Measurements from ENCODE around the gene EGFR. TPM values are rescaled to one million over a fixed set of nuclear protein-coding genes. Genes with fewer than 3 reads are reported as not detected.

EGFR gene
- total RNA-seq, 1 donor from 2014 or later, result 58.1 TPM

DNA sequence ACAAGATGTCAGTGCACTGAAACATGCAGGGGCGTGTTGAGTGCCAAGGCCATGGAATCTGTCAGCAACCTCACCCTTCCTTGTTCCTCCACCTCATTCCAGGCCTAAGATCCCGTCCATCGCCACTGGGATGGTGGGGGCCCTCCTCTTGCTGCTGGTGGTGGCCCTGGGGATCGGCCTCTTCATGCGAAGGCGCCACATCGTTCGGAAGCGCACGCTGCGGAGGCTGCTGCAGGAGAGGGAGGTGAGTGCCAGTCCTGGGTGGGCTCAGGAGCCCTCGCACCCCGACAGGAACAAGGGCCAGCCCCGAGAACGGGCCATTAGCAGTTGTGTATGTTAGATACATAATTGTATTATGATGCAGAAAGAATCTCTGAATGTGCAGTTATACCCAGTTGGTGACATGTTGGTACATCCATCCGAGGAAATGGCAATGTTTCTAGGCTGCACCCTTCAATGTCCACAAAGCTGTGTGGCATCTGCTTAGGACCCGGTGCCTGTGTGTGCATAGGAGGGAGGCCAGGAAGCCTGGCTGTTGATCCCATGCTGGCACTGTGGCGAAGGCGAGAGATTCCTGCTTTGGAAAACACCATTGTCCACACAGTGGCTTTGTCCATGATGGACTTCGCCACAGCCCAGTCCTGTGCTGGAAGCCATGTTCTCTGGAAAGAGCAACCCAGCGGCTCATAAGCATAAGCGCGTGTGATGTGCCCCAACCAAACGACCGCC lies 154.2 kb downstream of the EGFR start:
- no peak for DNase-seq

- DNase-seq, result no peak
These were observed 154.9 kb downstream of the EGFR start for GRCh38 chr7:55173671-55174070.

DNA sequence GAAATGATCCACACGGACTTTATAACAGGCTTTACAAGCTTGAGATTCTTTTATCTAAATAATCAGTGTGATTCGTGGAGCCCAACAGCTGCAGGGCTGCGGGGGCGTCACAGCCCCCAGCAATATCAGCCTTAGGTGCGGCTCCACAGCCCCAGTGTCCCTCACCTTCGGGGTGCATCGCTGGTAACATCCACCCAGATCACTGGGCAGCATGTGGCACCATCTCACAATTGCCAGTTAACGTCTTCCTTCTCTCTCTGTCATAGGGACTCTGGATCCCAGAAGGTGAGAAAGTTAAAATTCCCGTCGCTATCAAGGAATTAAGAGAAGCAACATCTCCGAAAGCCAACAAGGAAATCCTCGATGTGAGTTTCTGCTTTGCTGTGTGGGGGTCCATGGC lies 155.6 kb downstream of the EGFR start:
- DNase-seq, result no peak

DNA sequence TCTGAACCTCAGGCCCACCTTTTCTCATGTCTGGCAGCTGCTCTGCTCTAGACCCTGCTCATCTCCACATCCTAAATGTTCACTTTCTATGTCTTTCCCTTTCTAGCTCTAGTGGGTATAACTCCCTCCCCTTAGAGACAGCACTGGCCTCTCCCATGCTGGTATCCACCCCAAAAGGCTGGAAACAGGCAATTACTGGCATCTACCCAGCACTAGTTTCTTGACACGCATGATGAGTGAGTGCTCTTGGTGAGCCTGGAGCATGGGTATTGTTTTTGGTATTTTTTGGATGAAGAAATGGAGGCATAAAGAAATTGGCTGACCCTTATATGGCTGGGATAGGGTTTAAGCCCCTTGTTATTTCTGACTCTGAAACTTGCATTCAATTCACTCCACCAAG lies 156.0 kb downstream of the EGFR start:
- no peak for DNase-seq

GRCh38 chr7:55177068-55177530 lies 158.3 kb downstream of the EGFR start:
- no peak for DNase-seq

- DNase-seq, result peak; percentile 61
These were observed 158.9 kb downstream of the EGFR start for GRCh38 chr7:55177589-55178261.

DNA sequence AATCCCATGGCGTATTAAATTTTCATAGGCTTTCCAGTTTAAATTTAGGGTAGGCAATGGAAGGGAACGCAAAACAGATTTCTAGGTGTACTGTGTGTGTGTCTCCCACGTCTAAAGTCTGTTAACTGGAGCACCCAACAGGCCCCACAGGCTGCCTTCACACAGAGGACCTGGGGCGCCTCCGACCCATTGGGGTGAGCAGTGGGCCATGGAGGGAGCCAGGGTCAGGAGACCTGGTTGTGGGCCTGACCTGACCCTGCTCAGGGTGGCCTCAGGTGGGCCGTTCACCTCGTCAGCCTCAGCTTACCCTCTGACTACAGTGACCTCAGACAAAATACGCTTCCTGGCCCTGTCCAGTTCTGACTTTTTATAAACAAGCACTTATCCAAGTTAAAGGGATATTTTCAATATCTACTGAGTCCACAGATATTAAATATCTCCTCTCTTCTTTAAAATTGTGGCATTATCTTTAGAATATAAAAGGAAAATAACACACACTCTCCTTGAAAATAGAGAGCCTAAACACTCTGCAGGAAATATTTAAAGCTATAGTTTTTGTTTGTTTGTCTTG lies 159.6 kb downstream of the EGFR start:
- DNase-seq, result no peak

GRCh38 chr7:55178863-55179773 lies 160.3 kb downstream of the EGFR start:
- no peak for DNase-seq

GRCh38 chr7:55179931-55180682 lies 161.3 kb downstream of the EGFR start:
- DNase-seq, result peak; percentile 61

GRCh38 chr7:55180963-55181542 lies 162.2 kb downstream of the EGFR start:
- no peak for DNase-seq

DNA sequence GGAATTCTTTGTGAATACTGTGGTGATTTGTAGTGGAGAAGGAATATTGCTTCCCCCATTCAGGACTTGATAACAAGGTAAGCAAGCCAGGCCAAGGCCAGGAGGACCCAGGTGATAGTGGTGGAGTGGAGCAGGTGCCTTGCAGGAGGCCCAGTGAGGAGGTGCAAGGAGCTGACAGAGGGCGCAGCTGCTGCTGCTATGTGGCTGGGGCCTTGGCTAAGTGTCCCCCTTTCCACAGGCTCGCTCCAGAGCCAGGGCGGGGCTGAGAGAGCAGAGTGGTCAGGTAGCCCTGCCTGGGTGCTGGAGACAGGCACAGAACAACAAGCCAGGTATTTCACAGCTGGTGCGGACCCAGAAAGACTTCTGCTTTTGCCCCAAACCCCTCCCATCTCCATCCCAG lies 162.9 kb downstream of the EGFR start:
- no peak for DNase-seq

DNA sequence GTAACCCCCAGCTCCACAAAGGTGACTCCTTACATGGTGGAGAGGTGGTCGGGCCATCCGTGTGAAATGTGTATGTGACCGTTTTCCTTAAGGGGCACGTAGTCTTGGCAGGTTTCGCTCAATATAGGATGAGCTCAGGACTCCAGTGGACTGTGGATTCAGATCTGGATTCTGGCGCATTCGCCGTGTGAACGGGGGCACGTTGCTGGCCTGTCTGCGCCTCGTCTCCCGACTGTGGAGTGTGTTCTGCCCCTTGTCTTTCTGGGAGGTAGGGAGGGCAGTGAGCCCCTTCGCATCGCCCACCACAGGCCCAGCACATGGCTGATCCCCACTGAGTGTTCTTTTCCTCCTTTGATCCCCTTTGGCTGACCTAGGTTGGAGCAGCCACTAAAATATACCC lies 165.1 kb downstream of the EGFR start:
- no peak for DNase-seq

DNA sequence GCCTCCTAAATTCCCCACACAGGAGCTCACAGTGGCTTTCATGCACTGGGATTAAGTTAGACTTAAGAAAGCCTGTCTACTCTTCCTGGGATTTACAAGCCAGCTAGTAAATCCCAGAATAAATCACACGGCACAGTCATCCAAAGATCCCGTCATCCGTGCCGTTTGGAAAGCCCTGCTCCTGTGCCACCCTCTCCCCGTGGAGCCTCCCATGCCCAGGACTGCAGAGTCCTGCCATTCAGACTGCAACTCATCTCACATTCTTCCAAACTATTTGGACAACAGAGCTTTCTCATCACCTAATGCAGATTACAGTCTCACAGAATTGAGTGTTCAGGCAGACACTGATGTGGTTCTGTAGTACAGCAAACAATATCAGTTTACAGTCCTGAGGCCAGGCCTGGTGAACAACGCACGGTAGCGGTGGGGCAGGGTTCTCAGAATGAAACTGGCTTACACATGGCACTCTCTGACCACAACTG lies 166.5 kb downstream of the EGFR start:
- DNase-seq, result no peak

GRCh38 chr7:55185941-55186609 lies 167.3 kb downstream of the EGFR start:
- no peak for DNase-seq

DNA sequence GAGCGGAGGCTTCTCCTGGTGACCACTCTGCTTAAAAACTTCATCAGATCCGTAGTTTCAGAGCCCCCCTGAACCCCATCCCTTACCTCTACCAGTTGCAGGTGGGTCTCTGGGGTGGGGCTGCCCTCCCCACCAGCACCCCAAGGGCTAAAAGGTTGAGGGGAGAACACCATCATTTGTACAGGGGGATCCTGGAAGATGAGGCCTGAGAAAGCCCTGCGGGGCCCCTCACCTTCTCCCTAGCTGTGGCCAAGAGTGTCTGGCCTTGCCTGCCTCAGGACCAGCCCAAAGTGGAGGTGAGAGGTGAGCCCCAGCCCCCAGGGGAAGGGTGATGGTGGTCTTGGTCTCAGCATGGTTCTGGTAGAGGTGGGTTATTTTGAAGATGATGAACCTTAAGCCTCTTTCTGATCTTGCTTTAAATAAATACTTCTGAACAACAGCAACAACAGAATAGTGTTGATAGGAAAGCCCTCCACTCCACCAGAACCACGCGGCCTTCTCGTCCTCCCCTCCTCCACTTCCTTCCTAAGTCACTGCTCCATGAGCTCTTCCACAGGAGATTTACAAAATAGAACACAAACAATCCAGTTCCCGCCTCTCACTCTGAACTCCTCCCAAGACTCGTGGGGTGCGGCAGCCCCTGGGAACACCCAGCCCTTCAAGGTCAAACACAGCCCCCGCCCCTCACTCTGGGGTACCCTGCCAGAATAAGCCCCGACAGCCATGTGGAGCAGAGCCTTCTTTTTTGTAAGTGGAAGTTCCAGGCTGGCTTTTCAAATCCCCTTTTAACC lies 169.1 kb downstream of the EGFR start:
- no peak for DNase-seq

DNA sequence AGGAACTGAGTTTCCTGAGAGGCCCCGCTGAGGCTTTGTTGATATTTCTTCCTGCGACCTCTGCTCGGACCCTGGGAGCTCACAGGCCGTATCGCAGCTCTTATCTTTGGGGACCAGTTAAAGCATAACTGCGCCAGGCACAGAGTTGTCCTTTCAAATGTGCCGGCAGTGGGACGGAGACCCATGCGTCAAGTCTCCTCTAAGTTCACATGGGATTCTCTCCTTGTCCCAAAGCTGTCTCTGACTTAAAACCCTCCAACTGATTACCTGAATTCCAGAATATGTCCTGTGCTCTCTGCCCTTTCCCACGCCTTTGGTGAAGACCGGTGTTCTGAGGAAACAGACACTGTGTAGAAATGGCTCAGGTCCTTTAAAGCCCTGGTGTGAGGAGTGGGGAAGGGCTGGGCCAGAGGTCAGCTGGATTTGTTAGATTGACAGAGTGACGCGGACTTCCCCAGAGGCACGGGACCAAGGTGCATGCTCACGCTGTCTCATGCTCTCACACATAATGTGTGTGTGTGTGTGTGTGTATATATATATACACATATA lies 169.8 kb downstream of the EGFR start:
- no peak for DNase-seq

GRCh38 chr7:55189146-55189766 lies 170.4 kb downstream of the EGFR start:
- DNase-seq, result no peak

- DNase-seq, result no peak
These were observed 171.1 kb downstream of the EGFR start for GRCh38 chr7:55189878-55190436.
